ENCODE measurements around the gene ANKRD44. TPM values are rescaled to one million over a fixed set of nuclear protein-coding genes. Genes with fewer than 3 reads are reported as not detected.

The ANKRD44 gene
- total RNA-seq, 1 experiment from 2014 or later: 2.4 TPM

- ChIA-PET POLR2A (ENCODE audit: unreplicated experiment) (no interaction called here), CTCF (no interaction called here)
- DNase-seq (no peak), ATAC-seq (no peak)
- Histone ChIP-seq H3K27me3 (ENCODE audit: low read length) (no peaks in the 10 kb centered on the region), H3K4me1 (ENCODE audit: insufficient read depth, low read length) (peaks cover 9% of the 10 kb centered on the region), H3K4me2 (ENCODE audit: low read length) (no peak overlapping the region), H3F3A (ENCODE audit: low read length, unreplicated experiment) (no peaks in the 10 kb centered on the region), H3K9me2 (replicated peaks; ENCODE audit: low read length) (no peaks in the 10 kb centered on the region), H2AFZ (ENCODE audit: low read length) (no peak overlapping the region), H3K36me3 (ENCODE audit: low read depth, low read length) (no peaks in the 10 kb centered on the region), H3K9ac (ENCODE audit: low read length) (no peak overlapping the region), H4K20me1 (ENCODE audit: low read length) (no peaks in the 10 kb centered on the region), H3K79me2 (ENCODE audit: low read length) (no peaks in the 10 kb centered on the region), H3K27ac (ENCODE audit: low read length) (no peak overlapping the region), H3K9me3 (ENCODE audit: low read length) (no peaks in the 10 kb centered on the region), H3K4me3 (ENCODE audit: low read length) (no peak overlapping the region)
- TF ChIP-seq EZH2 (IDR thresholded peaks at IDR 0.05; ENCODE audit: low read length, unreplicated experiment) (no peak), CTCF (conservative IDR thresholded peaks at IDR 0.05; ENCODE audit: low read depth, low read length) (no peak), EZH2phosphoT487 (IDR thresholded peaks at IDR 0.05; ENCODE audit: borderline replicate concordance, low read length) (no peak)
- intact Hi-C loops (cut with micrococcal nuclease): no loop called here
- no TSS peak for BruUV-seq (replicated peaks)
Observed at GRCh38 chr2:197031803-197032202, 278.8 kb downstream of the ANKRD44 start.

- no peaks in the 10 kb centered on the region for H3K9me2 ChIP-seq (replicated peaks; ENCODE audit: low read length)
- no peak overlapping the region for H3K4me3 ChIP-seq (ENCODE audit: low read length)
- ChIA-PET POLR2A (ENCODE audit: unreplicated experiment) (no interaction called here), CTCF (no interaction called here)
- H3K79me2 ChIP-seq (ENCODE audit: low read length): no peaks in the 10 kb centered on the region
- H3K4me2 ChIP-seq (ENCODE audit: low read length): no peak overlapping the region
- no peak overlapping the region for H2AFZ ChIP-seq (ENCODE audit: low read length)
- H3F3A ChIP-seq (ENCODE audit: low read length, unreplicated experiment): no peaks in the 10 kb centered on the region
- no peaks in the 10 kb centered on the region for H3K9me3 ChIP-seq (ENCODE audit: low read length)
- H3K4me1 ChIP-seq (ENCODE audit: insufficient read depth, low read length): peaks cover 9% of the 10 kb centered on the region
- H3K9ac ChIP-seq (ENCODE audit: low read length): no peak overlapping the region
- no peaks in the 10 kb centered on the region for H3K36me3 ChIP-seq (ENCODE audit: low read depth, low read length)
- intact Hi-C loops (cut with micrococcal nuclease): no loop called here
- ATAC-seq: no peak
- no TSS peak for BruUV-seq (replicated peaks)
- TF ChIP-seq EZH2phosphoT487 (IDR thresholded peaks at IDR 0.05; ENCODE audit: borderline replicate concordance, low read length) (no peak), EZH2 (IDR thresholded peaks at IDR 0.05; ENCODE audit: low read length, unreplicated experiment) (no peak), CTCF (conservative IDR thresholded peaks at IDR 0.05; ENCODE audit: low read depth, low read length) (no peak)
- DNase-seq: no peak
- H4K20me1 ChIP-seq (ENCODE audit: low read length): no peaks in the 10 kb centered on the region
- H3K27ac ChIP-seq (ENCODE audit: low read length): no peak overlapping the region
- H3K27me3 ChIP-seq (ENCODE audit: low read length): no peaks in the 10 kb centered on the region
Observed at GRCh38 chr2:197030090-197030489, 280.5 kb downstream of the ANKRD44 start.

GRCh38 chr2:197028633-197029032, 281.9 kb downstream of the ANKRD44 start:
- peaks cover 15% of the 10 kb centered on the region for H3K4me1 ChIP-seq (ENCODE audit: insufficient read depth, low read length)
- no peaks in the 10 kb centered on the region for H4K20me1 ChIP-seq (ENCODE audit: low read length)
- H3F3A ChIP-seq (ENCODE audit: low read length, unreplicated experiment): no peaks in the 10 kb centered on the region
- ATAC-seq: no peak
- TF ChIP-seq EZH2 (IDR thresholded peaks at IDR 0.05; ENCODE audit: low read length, unreplicated experiment): no peak
- TF ChIP-seq EZH2phosphoT487 (IDR thresholded peaks at IDR 0.05; ENCODE audit: borderline replicate concordance, low read length): no peak
- no peak for TF ChIP-seq CTCF (conservative IDR thresholded peaks at IDR 0.05; ENCODE audit: low read depth, low read length)
- ChIA-PET POLR2A (ENCODE audit: unreplicated experiment) (no interaction called here), CTCF (interaction anchor here (0.6 kb wide), 1 partner anchor 159 kb away, joined by 3 read pairs; no protein-coding TSS in a partner anchor)
- no peak overlapping the region for H3K4me3 ChIP-seq (ENCODE audit: low read length)
- H3K9ac ChIP-seq (ENCODE audit: low read length): no peak overlapping the region
- DNase-seq: no peak
- no peak overlapping the region for H3K4me2 ChIP-seq (ENCODE audit: low read length)
- no peak overlapping the region for H3K27ac ChIP-seq (ENCODE audit: low read length)
- intact Hi-C loops (cut with micrococcal nuclease): no loop called here
- H2AFZ ChIP-seq (ENCODE audit: low read length): no peak overlapping the region
- BruUV-seq (replicated peaks): no TSS peak
- no peaks in the 10 kb centered on the region for H3K27me3 ChIP-seq (ENCODE audit: low read length)
- no peaks in the 10 kb centered on the region for H3K9me2 ChIP-seq (replicated peaks; ENCODE audit: low read length)
- H3K79me2 ChIP-seq (ENCODE audit: low read length): no peaks in the 10 kb centered on the region
- H3K9me3 ChIP-seq (ENCODE audit: low read length): no peaks in the 10 kb centered on the region
- no peaks in the 10 kb centered on the region for H3K36me3 ChIP-seq (ENCODE audit: low read depth, low read length)

Measured in PC-3 (cell line).